ENCODE data around the gene B3GAT1.

Gene B3GAT1

DNA sequence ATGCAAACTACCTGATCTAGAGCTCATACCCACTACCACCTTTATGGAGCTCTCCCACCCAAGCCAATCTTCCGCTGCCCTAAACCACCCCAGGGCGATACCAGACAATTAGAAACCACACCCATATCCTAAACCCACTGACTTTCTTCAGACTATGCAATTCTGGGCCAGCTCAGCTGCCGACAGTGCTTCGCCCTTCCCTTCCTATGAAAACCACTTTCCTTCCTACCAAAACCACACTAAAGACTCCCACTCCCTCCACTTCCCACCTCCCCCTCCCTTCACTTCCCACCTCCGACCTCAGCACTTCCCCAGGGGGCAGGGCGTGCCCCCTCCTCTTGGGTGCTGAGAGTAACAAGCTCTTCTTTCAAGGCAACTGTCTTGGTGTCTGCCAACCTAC, 25.1 kb downstream of the B3GAT1 start:
- Histone ChIP-seq H2BK120ac (ENCODE audit: low read depth, low read length) (no peak overlapping the region), H2BK5ac (ENCODE audit: low read length) (no peak overlapping the region), H3K79me2 (ENCODE audit: control insufficient read depth, insufficient read depth, low read length) (no peaks in the 10 kb centered on the region), H3K4me3 (ENCODE audit: low read length) (no peak overlapping the region), H3K4ac (ENCODE audit: low read depth, low read length) (no peak overlapping the region), H3K4me1 (ENCODE audit: control insufficient read depth, low read depth, low read length) (no peaks in the 10 kb centered on the region), H3K36me3 (ENCODE audit: control insufficient read depth, insufficient read depth, low read length) (peaks cover 2% of the 10 kb centered on the region), H3K18ac (ENCODE audit: low read length) (no peak overlapping the region), H3K27me3 (ENCODE audit: insufficient read depth, low read length, poor library complexity) (no peaks in the 10 kb centered on the region), H3K79me1 (ENCODE audit: low read length) (no peaks in the 10 kb centered on the region), H4K5ac (ENCODE audit: low read length) (no peak overlapping the region), H4K8ac (ENCODE audit: low read depth, low read length) (no peak overlapping the region), H2AK5ac (ENCODE audit: low read length) (no peak overlapping the region), H2BK15ac (replicated peaks; ENCODE audit: low read depth) (no peak overlapping the region), H3K27ac (ENCODE audit: low read depth, low read length) (no peak overlapping the region), H3K56ac (ENCODE audit: low read length) (no peak overlapping the region), H3K9ac (ENCODE audit: low read length) (no peak overlapping the region), H3K23ac (ENCODE audit: low read length) (no peak overlapping the region), H3K4me2 (ENCODE audit: low read length) (no peak overlapping the region)
- DNase-seq, result no peak
- no CpG with 5 or more reads among the region's 6 CpGs for whole genome bisulfite sequencing (ENCODE audit: extremely low coverage, insufficient coverage, low lambda C conversion rate)

DNA sequence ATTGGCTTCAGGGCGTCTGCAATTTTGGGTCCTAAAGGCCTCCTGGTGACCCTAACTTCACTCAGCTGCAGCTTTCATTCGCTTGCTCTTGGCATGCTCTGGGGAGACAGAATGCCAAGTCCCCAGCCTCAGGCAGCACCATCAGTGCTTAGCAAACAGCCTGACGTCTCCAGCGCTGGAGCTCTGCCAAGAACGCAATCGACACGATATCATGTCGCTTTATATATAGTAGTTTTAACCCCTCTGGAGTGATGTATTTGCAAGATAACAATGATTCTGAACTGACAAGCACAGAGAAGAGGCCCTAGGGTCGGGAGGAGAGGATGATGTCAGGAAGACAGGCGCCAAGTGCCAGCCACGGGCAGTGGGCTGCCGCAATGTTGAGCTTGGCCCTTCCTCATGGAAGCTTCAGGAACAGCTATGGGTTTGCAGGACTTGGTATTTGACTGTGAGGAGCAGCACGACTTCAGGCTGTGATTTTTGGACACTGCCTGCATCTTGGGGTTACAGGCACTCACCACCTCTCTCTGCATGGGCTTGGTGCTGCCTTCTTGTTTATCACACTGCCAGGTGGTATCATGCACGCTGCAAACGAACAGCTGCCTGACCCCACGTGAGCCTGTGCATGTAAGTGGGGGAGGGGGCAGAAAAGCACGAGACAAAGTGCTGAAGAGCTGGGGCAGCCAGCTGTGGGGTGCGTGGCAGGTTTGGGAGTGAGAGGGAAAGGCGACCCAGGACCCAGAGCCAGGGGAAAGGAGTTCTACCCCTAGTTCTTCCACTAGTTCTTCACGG, 26.1 kb downstream of the B3GAT1 start:
- Histone ChIP-seq H3K18ac (ENCODE audit: low read length) (no peak overlapping the region), H2BK120ac (ENCODE audit: low read depth, low read length) (no peak overlapping the region), H2BK15ac (replicated peaks; ENCODE audit: low read depth) (no peak overlapping the region), H2AK5ac (ENCODE audit: low read length) (no peak overlapping the region), H2BK5ac (ENCODE audit: low read length) (no peak overlapping the region), H3K4me1 (ENCODE audit: control insufficient read depth, low read depth, low read length) (no peaks in the 10 kb centered on the region), H3K4me2 (ENCODE audit: low read length) (no peak overlapping the region), H3K4me3 (ENCODE audit: low read length) (no peak overlapping the region), H3K4ac (ENCODE audit: low read depth, low read length) (no peak overlapping the region), H3K27ac (ENCODE audit: low read depth, low read length) (no peak overlapping the region), H3K36me3 (ENCODE audit: control insufficient read depth, insufficient read depth, low read length) (peaks cover 2% of the 10 kb centered on the region), H3K79me1 (ENCODE audit: low read length) (no peaks in the 10 kb centered on the region), H3K27me3 (ENCODE audit: insufficient read depth, low read length, poor library complexity) (no peaks in the 10 kb centered on the region), H3K56ac (ENCODE audit: low read length) (no peak overlapping the region), H4K8ac (ENCODE audit: low read depth, low read length) (no peak overlapping the region), H3K79me2 (ENCODE audit: control insufficient read depth, insufficient read depth, low read length) (no peaks in the 10 kb centered on the region), H3K23ac (ENCODE audit: low read length) (no peak overlapping the region), H4K5ac (ENCODE audit: low read length) (no peak overlapping the region), H3K9ac (ENCODE audit: low read length) (no peak overlapping the region)
- WGBS (ENCODE audit: extremely low coverage, insufficient coverage, low lambda C conversion rate), result no CpG with 5 or more reads among the region's 20 CpGs
- DNase-seq, result no peak

DNA sequence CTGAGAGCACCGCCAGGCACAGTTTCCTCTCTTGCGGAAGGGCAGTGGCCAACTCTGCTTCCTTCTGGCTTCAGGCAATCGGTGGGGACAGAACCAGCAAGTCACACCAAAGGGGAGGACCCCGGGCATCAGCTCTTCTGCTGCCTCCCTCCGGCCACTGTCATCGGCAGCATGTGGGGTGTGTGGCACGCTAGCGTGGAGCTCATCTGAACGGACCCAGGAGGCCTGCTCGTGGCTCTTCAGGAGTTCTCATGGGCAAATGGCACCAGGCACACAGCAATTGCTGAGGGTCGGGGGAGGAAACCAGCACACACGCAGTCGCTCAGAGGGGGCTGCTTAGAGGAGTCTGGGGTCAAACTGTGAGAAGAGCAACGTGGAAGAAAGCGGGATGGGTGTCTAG, 26.9 kb downstream of the B3GAT1 start:
- H3K4me2 ChIP-seq (ENCODE audit: low read length), result no peak overlapping the region
- H4K5ac ChIP-seq (ENCODE audit: low read length), result no peak overlapping the region
- H3K79me1 ChIP-seq (ENCODE audit: low read length), result no peaks in the 10 kb centered on the region
- no peak overlapping the region for H3K27ac ChIP-seq (ENCODE audit: low read depth, low read length)
- no peak overlapping the region for H3K4ac ChIP-seq (ENCODE audit: low read depth, low read length)
- H2BK5ac ChIP-seq (ENCODE audit: low read length), result no peak overlapping the region
- H3K56ac ChIP-seq (ENCODE audit: low read length), result no peak overlapping the region
- no peak overlapping the region for H3K9ac ChIP-seq (ENCODE audit: low read length)
- no CpG with 5 or more reads among the region's 15 CpGs for WGBS (ENCODE audit: extremely low coverage, insufficient coverage, low lambda C conversion rate)
- H3K27me3 ChIP-seq (ENCODE audit: insufficient read depth, low read length, poor library complexity), result no peaks in the 10 kb centered on the region
- H3K4me3 ChIP-seq (ENCODE audit: low read length), result no peak overlapping the region
- no peak overlapping the region for H4K8ac ChIP-seq (ENCODE audit: low read depth, low read length)
- H2AK5ac ChIP-seq (ENCODE audit: low read length), result no peak overlapping the region
- no peak overlapping the region for H3K18ac ChIP-seq (ENCODE audit: low read length)
- H3K4me1 ChIP-seq (ENCODE audit: control insufficient read depth, low read depth, low read length), result no peaks in the 10 kb centered on the region
- H2BK120ac ChIP-seq (ENCODE audit: low read depth, low read length), result no peak overlapping the region
- H3K79me2 ChIP-seq (ENCODE audit: control insufficient read depth, insufficient read depth, low read length), result no peaks in the 10 kb centered on the region
- H3K36me3 ChIP-seq (ENCODE audit: control insufficient read depth, insufficient read depth, low read length), result peaks cover 2% of the 10 kb centered on the region
- no peak overlapping the region for H2BK15ac ChIP-seq (replicated peaks; ENCODE audit: low read depth)
- H3K23ac ChIP-seq (ENCODE audit: low read length), result no peak overlapping the region
- DNase-seq, result no peak

DNA sequence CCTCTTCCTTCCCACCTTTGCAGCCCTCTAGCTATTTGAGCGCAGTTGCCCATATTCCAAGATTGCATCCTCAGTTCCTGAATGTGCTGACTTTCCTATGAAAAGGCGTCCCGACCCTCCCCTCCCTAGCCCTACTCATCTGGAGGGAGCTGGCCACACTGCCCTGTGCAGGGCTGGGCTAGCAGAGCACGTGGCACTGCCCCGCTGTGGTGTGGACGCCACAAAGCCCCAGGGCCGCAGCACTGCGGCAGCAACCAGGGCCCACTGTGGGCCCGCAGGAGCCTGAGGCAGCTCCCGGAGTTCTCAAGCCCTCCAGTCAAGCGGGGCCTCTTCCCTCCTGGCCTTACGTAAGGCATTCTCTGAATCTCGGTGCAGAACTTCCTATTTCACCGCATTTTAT, 27.6 kb downstream of the B3GAT1 start:
- Histone ChIP-seq H4K8ac (ENCODE audit: low read depth, low read length) (no peak overlapping the region), H3K27ac (ENCODE audit: low read depth, low read length) (no peak overlapping the region), H3K4me2 (ENCODE audit: low read length) (no peak overlapping the region), H3K4me1 (ENCODE audit: control insufficient read depth, low read depth, low read length) (no peaks in the 10 kb centered on the region), H3K56ac (ENCODE audit: low read length) (no peak overlapping the region), H3K9ac (ENCODE audit: low read length) (no peak overlapping the region), H2BK5ac (ENCODE audit: low read length) (no peak overlapping the region), H3K79me1 (ENCODE audit: low read length) (no peaks in the 10 kb centered on the region), H2BK15ac (replicated peaks; ENCODE audit: low read depth) (no peak overlapping the region), H3K4ac (ENCODE audit: low read depth, low read length) (no peak overlapping the region), H4K5ac (ENCODE audit: low read length) (no peak overlapping the region), H3K27me3 (ENCODE audit: insufficient read depth, low read length, poor library complexity) (no peaks in the 10 kb centered on the region), H2AK5ac (ENCODE audit: low read length) (no peak overlapping the region), H3K36me3 (ENCODE audit: control insufficient read depth, insufficient read depth, low read length) (peaks cover 2% of the 10 kb centered on the region), H3K18ac (ENCODE audit: low read length) (no peak overlapping the region), H3K4me3 (ENCODE audit: low read length) (no peak overlapping the region), H2BK120ac (ENCODE audit: low read depth, low read length) (no peak overlapping the region), H3K23ac (ENCODE audit: low read length) (no peak overlapping the region), H3K79me2 (ENCODE audit: control insufficient read depth, insufficient read depth, low read length) (no peaks in the 10 kb centered on the region)
- WGBS (ENCODE audit: extremely low coverage, insufficient coverage, low lambda C conversion rate), result no CpG with 5 or more reads among the region's 14 CpGs
- DNase-seq, result no peak

DNA sequence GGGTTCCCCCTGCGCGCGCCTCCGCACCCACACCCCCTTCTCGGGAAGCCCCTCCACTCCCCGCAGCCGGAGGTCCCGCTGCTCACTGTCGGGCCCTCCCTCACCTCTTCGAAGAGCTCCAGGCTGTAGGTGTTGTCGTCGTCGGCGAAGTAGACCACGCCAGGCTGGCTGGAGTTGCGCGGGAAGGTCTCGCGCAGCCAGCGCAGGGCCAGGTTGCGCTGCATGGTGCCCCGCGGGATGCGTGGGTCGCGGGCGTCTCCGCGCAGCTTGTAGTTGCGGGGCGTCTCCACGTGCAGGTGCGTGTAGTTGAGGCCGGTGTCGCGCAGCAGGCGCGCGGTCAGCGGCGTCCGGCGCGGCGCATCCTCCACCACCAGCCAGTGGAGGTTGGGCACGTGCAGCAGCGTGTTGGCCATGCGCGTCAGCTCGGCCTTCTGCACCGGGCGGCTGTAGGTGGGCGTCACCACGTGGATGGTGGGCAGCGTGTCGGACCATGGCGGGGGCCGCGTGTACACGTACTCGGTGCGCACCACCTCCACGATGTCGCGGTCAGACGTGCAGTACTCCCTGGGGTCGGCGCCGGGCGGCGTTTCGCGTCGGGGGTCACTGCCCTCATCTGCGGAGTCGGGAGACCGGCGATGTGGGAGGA, 28.3 kb downstream of the B3GAT1 start:
- WGBS (ENCODE audit: extremely low coverage, insufficient coverage, low lambda C conversion rate), result no CpG with 5 or more reads among the region's 78 CpGs

More for the DNA sequence above, 28.3 kb downstream of the B3GAT1 start:
- H2BK5ac ChIP-seq (ENCODE audit: low read length), result no peak overlapping the region
- H3K9ac ChIP-seq (ENCODE audit: low read length), result no peak overlapping the region
- no peak overlapping the region for H3K4ac ChIP-seq (ENCODE audit: low read depth, low read length)
- no peak overlapping the region for H2BK15ac ChIP-seq (replicated peaks; ENCODE audit: low read depth)
- no peak overlapping the region for H3K27ac ChIP-seq (ENCODE audit: low read depth, low read length)
- H4K5ac ChIP-seq (ENCODE audit: low read length), result no peak overlapping the region
- no peak overlapping the region for H2AK5ac ChIP-seq (ENCODE audit: low read length)
- no peaks in the 10 kb centered on the region for H3K79me1 ChIP-seq (ENCODE audit: low read length)
- no peak overlapping the region for H3K4me2 ChIP-seq (ENCODE audit: low read length)
- H3K4me3 ChIP-seq (ENCODE audit: low read length), result no peak overlapping the region
- H3K27me3 ChIP-seq (ENCODE audit: insufficient read depth, low read length, poor library complexity), result no peaks in the 10 kb centered on the region
- no peak overlapping the region for H3K23ac ChIP-seq (ENCODE audit: low read length)
- no peak overlapping the region for H2BK120ac ChIP-seq (ENCODE audit: low read depth, low read length)
- no peak overlapping the region for H4K8ac ChIP-seq (ENCODE audit: low read depth, low read length)
- no peak overlapping the region for H3K18ac ChIP-seq (ENCODE audit: low read length)
- no peaks in the 10 kb centered on the region for H3K79me2 ChIP-seq (ENCODE audit: control insufficient read depth, insufficient read depth, low read length)
- H3K4me1 ChIP-seq (ENCODE audit: control insufficient read depth, low read depth, low read length), result no peaks in the 10 kb centered on the region
- peaks cover 2% of the 10 kb centered on the region for H3K36me3 ChIP-seq (ENCODE audit: control insufficient read depth, insufficient read depth, low read length)
- no peak for DNase-seq
- no peak overlapping the region for H3K56ac ChIP-seq (ENCODE audit: low read length)
